IMR-90 (cell line): ENCODE measurements around the gene TEAD2. TPM values are rescaled to one million over a fixed set of nuclear protein-coding genes. Genes with fewer than 3 reads are reported as not detected.

Experiments
- ATAC-seq: fragments of 200-7000 bp; cut with Tn5 transposase; 2 replicates; pipeline ENCODE4 v1.9.1; 2020; ENCODE audit warnings: low read depth, mild to moderate bottlenecking, moderate library complexity
- BruUV-seq: library from RNA; stranded (reverse); fragments of 400-500 nt; replicated peaks from 2 replicates; lab custom pipeline; 2021; lab: Mats Ljungman, UMichigan
- CTCF ChIA-PET: fragments of 300-600 bp; formaldehyde crosslinking; extraction: SDS; loops from one replicate; lab custom pipeline; 2021; ENCODE audit warnings: antibody characterized with exemption; lab: Yijun Ruan, JAX
- POLR2A ChIA-PET: fragments of 300-600 bp; sonication (Branson Sonifier 250); formaldehyde crosslinking; loops from one replicate; lab custom pipeline; 2022; ENCODE audit warnings: antibody characterized with exemption; ENCODE audit not compliant: unreplicated experiment; lab: Charles Lee
- DNase-seq: peaks from one replicate; pipeline ENCODE4 v3.0.0; 2013
- H2AFZ ChIP-seq: replicated peaks from 2 replicates; pipeline ENCODE3; 2013; ENCODE audit warnings: low read length, mild to moderate bottlenecking; ENCODE audit not compliant: poor library complexity
- H2AK5ac ChIP-seq: 2 replicates; pipeline ENCODE4 v1.6.1; 2013; ENCODE audit warnings: low read depth, low read length, inconsistent platforms
- H2AK9ac ChIP-seq: replicated peaks from 2 replicates; pipeline ENCODE3; 2013; ENCODE audit warnings: mild to moderate bottlenecking, low read depth, low read length, moderate library complexity; ENCODE audit not compliant: poor library complexity
- H2BK120ac ChIP-seq: 2 replicates; pipeline ENCODE4 v1.6.1; 2013; ENCODE audit warnings: low read depth, low read length, inconsistent platforms
- H2BK15ac ChIP-seq: 3 replicates; pipeline ENCODE4 v1.6.1; 2013; ENCODE audit warnings: low read depth, low read length, inconsistent platforms
- H2BK20ac ChIP-seq: 2 replicates; pipeline ENCODE4 v1.6.1; 2013; ENCODE audit warnings: low read depth, mild to moderate bottlenecking, inconsistent platforms, low read length, moderate library complexity
- H2BK5ac ChIP-seq: 2 replicates; pipeline ENCODE4 v1.6.1; 2013; ENCODE audit warnings: mild to moderate bottlenecking, low read depth, low read length, inconsistent platforms; ENCODE audit not compliant: poor library complexity, severe bottlenecking
- H3K14ac ChIP-seq: replicated peaks from 2 replicates; pipeline ENCODE4 v1.6.1; 2013; ENCODE audit warnings: low read depth, low read length, inconsistent platforms
- H3K18ac ChIP-seq: 2 replicates; pipeline ENCODE4 v1.6.1; 2013; ENCODE audit warnings: low read depth, low read length, control low read depth
- H3K23ac ChIP-seq: 2 replicates; pipeline ENCODE4 v1.6.1; 2013; ENCODE audit warnings: low read depth, low read length, inconsistent platforms
- H3K27ac ChIP-seq: 2 replicates; pipeline ENCODE4 v1.5.1; 2013; ENCODE audit warnings: mild to moderate bottlenecking, control low read depth, low read length; ENCODE audit not compliant: insufficient read depth
- H3K27me3 ChIP-seq: 2 replicates; pipeline ENCODE4 v1.6.1; 2013; ENCODE audit warnings: low read length; ENCODE audit not compliant: control insufficient read depth, insufficient read depth
- H3K36me3 ChIP-seq: 2 replicates; pipeline ENCODE4 v1.6.1; 2013; ENCODE audit warnings: low read length, mixed read lengths; ENCODE audit not compliant: control insufficient read depth, insufficient read depth
- H3K4ac ChIP-seq: 2 replicates; pipeline ENCODE4 v1.6.1; 2013; ENCODE audit warnings: low read depth, low read length, inconsistent platforms
- H3K4me1 ChIP-seq: 2 replicates; pipeline ENCODE4 v1.6.1; 2013; ENCODE audit warnings: low read length, mixed read lengths; ENCODE audit not compliant: control insufficient read depth, insufficient read depth
- H3K4me2 ChIP-seq: 2 replicates; pipeline ENCODE4 v1.6.1; 2013; ENCODE audit warnings: low read depth, mild to moderate bottlenecking, control low read depth, low read length, moderate library complexity
- H3K4me3 ChIP-seq: 2 replicates; pipeline ENCODE4 v1.5.1; 2013; ENCODE audit warnings: low read depth, mild to moderate bottlenecking, control low read depth, low read length, moderate library complexity; ENCODE audit not compliant: insufficient read depth
- H3K56ac ChIP-seq: 2 replicates; pipeline ENCODE4 v1.6.1; 2013; ENCODE audit warnings: low read length, inconsistent platforms; ENCODE audit not compliant: insufficient read depth; ENCODE audit errors: extremely low read depth
- H3K79me1 ChIP-seq, 2 experiments: 2 replicates each; pipeline ENCODE4 v1.6.1; 2013; ENCODE audit warnings: low read length in 2 of 2, inconsistent platforms in 1 of 2, low read depth in 1 of 2
- H3K9ac ChIP-seq: 2 replicates; pipeline ENCODE4 v1.6.1; 2013; ENCODE audit warnings: low read depth, low read length, control low read depth
- H3K9me1 ChIP-seq: 2 replicates; pipeline ENCODE4 v1.6.1; 2013; ENCODE audit warnings: low read length, inconsistent platforms; ENCODE audit not compliant: insufficient read depth
- H3K9me3 ChIP-seq: 2 replicates; pipeline ENCODE4 v1.6.1; 2013; ENCODE audit warnings: low read length; ENCODE audit not compliant: control insufficient read depth, insufficient read depth
- H4K20me1 ChIP-seq: 2 replicates; pipeline ENCODE4 v1.6.1; 2013; ENCODE audit warnings: low read length, inconsistent platforms; ENCODE audit not compliant: insufficient read depth
- H4K5ac ChIP-seq: 2 replicates; pipeline ENCODE4 v1.6.1; 2013; ENCODE audit warnings: mild to moderate bottlenecking, low read depth, low read length, control low read depth
- H4K8ac ChIP-seq, 2 experiments: 2 replicates each; pipeline ENCODE4 v1.6.1; 2013; ENCODE audit warnings: low read depth in 2 of 2, low read length in 2 of 2, control low read depth in 1 of 2, inconsistent platforms in 1 of 2
- H4K91ac ChIP-seq: 2 replicates; pipeline ENCODE4 v1.6.1; 2013; ENCODE audit warnings: low read depth, low read length, inconsistent platforms; ENCODE audit not compliant: insufficient read depth
- BHLHE40 ChIP-seq: fragments of 150-350 bp; IDR thresholded peaks from 2 replicates; pipeline ENCODE4 v1.6.1; 2016; ENCODE audit warnings: mild to moderate bottlenecking, low read depth, low read length
- CHD1 ChIP-seq: IDR thresholded peaks from 2 replicates; pipeline ENCODE4 v1.6.1; 2012; ENCODE audit warnings: low read depth, low read length, improper control_type of control experiment
- RAD21 ChIP-seq: IDR thresholded peaks from 2 replicates; pipeline ENCODE4 v1.6.1; 2012; ENCODE audit warnings: low read length, improper control_type of control experiment
- RCOR1 ChIP-seq: IDR thresholded peaks from 2 replicates; pipeline ENCODE4 v1.6.1; 2012; ENCODE audit warnings: mild to moderate bottlenecking, low read length, improper control_type of control experiment; ENCODE audit not compliant: insufficient replicate concordance
- RFX5 ChIP-seq: IDR thresholded peaks from 2 replicates; pipeline ENCODE4 v1.8.0; 2012; ENCODE audit warnings: low read depth, mild to moderate bottlenecking, low read length, moderate library complexity
- SMC3 ChIP-seq: fragments of 150-350 bp; IDR thresholded peaks from 2 replicates; pipeline ENCODE4 v1.6.1; 2016; ENCODE audit warnings: low read depth, mild to moderate bottlenecking, antibody characterized with exemption, low read length, moderate library complexity
- WGBS, 2 experiments: methylation state at CpG; one replicate each; pipeline versions ENCODE4 v1.1.5 to v1.1.7; 2013; ENCODE audit warnings: missing lambda C conversion rate in 2 of 2; ENCODE audit not compliant: insufficient read length in 1 of 2; ENCODE audit errors: extremely low coverage in 2 of 2; 5-methylcytosine and 5-hydroxymethylcytosine counted together
- dilution Hi-C: fragments of 300-500 bp; cut with HindIII; formaldehyde crosslinking; loops from one replicate; pipeline ENCODE4 v1.14.3; 2018; ENCODE audit warnings: low sequenced_read_pairs; ENCODE audit not compliant: unreplicated experiment
- in situ Hi-C: fragments of 300-500 bp; cut with MboI; formaldehyde crosslinking; loops from 3 replicates; pipeline ENCODE4 v1.14.3; 2019; ENCODE audit warnings: low sequenced_read_pairs, inconsistent platforms, mixed read lengths
- intact Hi-C: fragments of 100-400 bp; cut with micrococcal nuclease; formaldehyde crosslinking; loops from 2 replicates; pipeline ENCODE4 v1.10.0; 2022
- polyA plus RNA-seq, 3 experiments: library from polyadenylated mRNA; depleted of rRNA; stranded (reverse); fragments of >200 nt; gene quantifications; 2 replicates each; pipeline ENCODE4 v1.2.3, GENCODE V29; 2012; ENCODE audit warnings: low replicate concordance in 1 of 3
- total RNA-seq: library from RNA; depleted of rRNA; stranded (reverse); fragments of >200 nt; gene quantifications from 2 replicates; pipeline ENCODE4 v1.2.3, GENCODE V29; 2012

TEAD2 gene
- total and polyA plus RNA-seq, 2 of the 4 experiments (the other 2 are of a cell fraction) = 30.8 to 33.6 TPM

DNA sequence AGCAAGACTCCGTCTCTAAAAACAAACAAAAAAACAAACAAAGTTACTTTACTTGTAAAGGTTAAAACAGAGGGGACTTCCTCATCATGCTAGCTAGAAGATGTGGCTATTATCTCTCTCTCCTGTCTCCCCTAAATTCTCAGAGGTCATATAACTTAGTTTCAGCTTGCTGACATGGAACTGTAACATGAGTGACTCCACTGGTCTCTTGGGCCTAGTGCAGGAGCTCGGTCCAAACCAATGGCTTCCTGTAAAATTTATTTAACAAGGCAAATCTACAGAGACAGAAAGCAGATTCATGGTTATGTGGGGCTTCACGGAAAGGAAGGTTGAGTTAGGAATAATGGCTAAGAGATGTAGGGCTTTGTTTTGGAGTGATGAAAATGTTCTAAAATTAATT is 16.3 kb upstream of the TEAD2 start:
- no peaks in the 10 kb centered on the region for H3K79me1 ChIP-seq
- no peaks in the 10 kb centered on the region for H3K36me3 ChIP-seq
- no peak overlapping the region for H3K18ac ChIP-seq
- ATAC-seq = no peak
- no peak overlapping the region for H3K14ac ChIP-seq
- no peak overlapping the region for H4K8ac ChIP-seq
- H3K4ac ChIP-seq = no peak overlapping the region
- H2AFZ ChIP-seq = no peak overlapping the region
- ChIA-PET POLR2A (no interaction called here), CTCF (no interaction called here)
- peaks cover 6% of the 10 kb centered on the region for H3K9me3 ChIP-seq
- no peak overlapping the region for H3K56ac ChIP-seq
- H4K20me1 ChIP-seq = no peaks in the 10 kb centered on the region
- TF ChIP-seq RCOR1 (no peak), RFX5 (no peak), CHD1 (no peak), BHLHE40 (no peak), SMC3 (no peak), RAD21 (no peak)
- H2BK15ac ChIP-seq = no peak overlapping the region
- H3K9me1 ChIP-seq = no peaks in the 10 kb centered on the region
- DNase-seq = no peak
- H2BK20ac ChIP-seq = no peak overlapping the region
- intact Hi-C loops (no loop called here), in situ Hi-C loops (no loop called here), dilution Hi-C loops (no loop called here)
- no peak overlapping the region for H4K91ac ChIP-seq
- H2AK5ac ChIP-seq = no peak overlapping the region
- no TSS peak for BruUV-seq
- H3K4me1 ChIP-seq = no peaks in the 10 kb centered on the region
- H3K4me3 ChIP-seq = no peak overlapping the region
- WGBS, 2 experiments = no CpG with 5 or more reads among the region's 3 CpGs
- no peak overlapping the region for H2BK5ac ChIP-seq
- peaks cover 23% of the 10 kb centered on the region for H3K27me3 ChIP-seq
- H3K9ac ChIP-seq = no peak overlapping the region
- H3K23ac ChIP-seq = no peak overlapping the region
- H2BK120ac ChIP-seq = no peak overlapping the region
- no peak overlapping the region for H4K5ac ChIP-seq
- H2AK9ac ChIP-seq = no peak overlapping the region
- no peak overlapping the region for H3K27ac ChIP-seq
- H3K4me2 ChIP-seq = no peak overlapping the region
